Measurements from ENCODE around the gene AFAP1L2.

- no peak for TF ChIP-seq CTCF (IDR thresholded peaks at IDR 0.05)
- no peak for TF ChIP-seq POLR2AphosphoS5 (IDR thresholded peaks at IDR 0.05)
- TF ChIP-seq POLR2A (IDR thresholded peaks at IDR 0.05), result no peak
These were observed 27.3 kb upstream of the AFAP1L2 start for GRCh38 chr10:114431414-114432135.
